Stimulated activated naive CD8-positive, alpha-beta T cell treated with anti-CD3 and anti-CD28 coated beads, Interleukin-15, Interleukin-2, amounts not matched to agents 100 U/mL and 50 U/mL, for 24 hours (primary cell): Measurements from ENCODE around the gene LITAF.
"Not testable (repeated sequence)": the region's sequence is repeated elsewhere in the genome, so short reads cannot be mapped to it uniquely, and the experiment has no call there.

Source experiments
- ATAC-seq: fragments of 150-1000 bp; cut with Tn5 transposase; one replicate; pipeline ENCODE4 v1.10.0; 2021
- DNase-seq: peaks from one replicate; pipeline ENCODE4 v3.0.0; 2021

Gene LITAF

GRCh38 chr16:11597235-11598095 lies 10.7 kb upstream of the LITAF start:
- DNase-seq (no peak), ATAC-seq (peak; percentile 86)

- ATAC-seq, result no peak
- DNase-seq, result no peak
Measured at GRCh38 chr16:11596572-11597226, 10.0 kb upstream of the LITAF start.

- no peak for DNase-seq
- no peak for ATAC-seq
Measured at GRCh38 chr16:11593581-11593980, 6.9 kb upstream of the LITAF start.

- not testable (repeated sequence) for DNase-seq, ATAC-seq
Measured at GRCh38 chr16:11593076-11593475, 6.4 kb upstream of the LITAF start.

- not testable (repeated sequence) for ATAC-seq
Measured at GRCh38 chr16:11591630-11592029, 4.9 kb upstream of the LITAF start.

GRCh38 chr16:11589198-11589550 lies 2.5 kb upstream of the LITAF start:
- ATAC-seq (no peak), DNase-seq (no peak)

More at GRCh38 chr16:11591630-11592029, 4.9 kb upstream of the LITAF start:
- DNase-seq, result not testable (repeated sequence)

GRCh38 chr16:11588321-11589197 lies 1.8 kb upstream of the LITAF start:
- DNase-seq (no peak), ATAC-seq (no peak)

- no peak for DNase-seq
- no peak for ATAC-seq
Measured at GRCh38 chr16:11587643-11588247, 1.0 kb upstream of the LITAF start.

- peak; percentile 58 for DNase-seq
- ATAC-seq, result peak; percentile 15
Measured at GRCh38 chr16:11586378-11586855, 302 bp downstream of the LITAF start.

- DNase-seq (peak; percentile 47), ATAC-seq (peak; percentile 8)
Measured at GRCh38 chr16:11585460-11586377, 1.0 kb downstream of the LITAF start.

GRCh38 chr16:11583889-11584565 lies 2.7 kb downstream of the LITAF start:
- DNase-seq (no peak), ATAC-seq (no peak)

- no peak for ATAC-seq
- DNase-seq, result no peak
Measured at GRCh38 chr16:11583166-11583565, 3.6 kb downstream of the LITAF start.

- peak; percentile 20 for ATAC-seq
Measured at GRCh38 chr16:11582157-11582814, 4.4 kb downstream of the LITAF start.

GRCh38 chr16:11581678-11582077 lies 5.0 kb downstream of the LITAF start:
- no peak for ATAC-seq

More at GRCh38 chr16:11582157-11582814, 4.4 kb downstream of the LITAF start:
- DNase-seq, result no peak

GRCh38 chr16:11580451-11581086 lies 6.2 kb downstream of the LITAF start:
- ATAC-seq, result no peak
- DNase-seq, result no peak

More at GRCh38 chr16:11581678-11582077, 5.0 kb downstream of the LITAF start:
- no peak for DNase-seq

- DNase-seq, ATAC-seq: not testable (repeated sequence)
Measured at GRCh38 chr16:11577290-11577660, 9.4 kb downstream of the LITAF start.

- no peak for ATAC-seq
- no peak for DNase-seq
Measured at GRCh38 chr16:11576427-11577289, 10.1 kb downstream of the LITAF start.

- no peak for DNase-seq
- ATAC-seq, result peak; percentile 5
Measured at GRCh38 chr16:11575223-11575589, 11.5 kb downstream of the LITAF start.
